DMS153 treated with DMSO at 0.1 percent for 48 hours (cell line): ENCODE measurements around the gene AQP4.

ENCODE experiments used
- DNase-seq: peaks from one replicate; lab custom pipeline; 2025; ENCODE audit not compliant: unreplicated experiment; lab: John Stamatoyannopoulos, UW

AQP4 gene

GRCh38 chr18:26840965-26841364 is 24.5 kb downstream of the AQP4 start:
- DNase-seq, result no peak

- no peak for DNase-seq
These were observed 25.9 kb downstream of the AQP4 start for GRCh38 chr18:26839609-26840008.

- no peak for DNase-seq
These were observed 33.2 kb downstream of the AQP4 start for GRCh38 chr18:26832302-26832701.

- no peak for DNase-seq
These were observed 37.9 kb downstream of the AQP4 start for GRCh38 chr18:26827581-26827980.

- DNase-seq, result no peak
These were observed 38.8 kb downstream of the AQP4 start for GRCh38 chr18:26826656-26827235.

- DNase-seq, result no peak
These were observed 44.3 kb downstream of the AQP4 start for GRCh38 chr18:26821181-26821580.

- DNase-seq, result no peak
These were observed 46.5 kb downstream of the AQP4 start for GRCh38 chr18:26819046-26819445.

- DNase-seq, result no peak
These were observed 47.0 kb downstream of the AQP4 start for GRCh38 chr18:26818461-26818860.

GRCh38 chr18:26813043-26813442 is 52.5 kb downstream of the AQP4 start:
- DNase-seq, result peak; percentile 48

GRCh38 chr18:26812462-26812861 is 53.0 kb downstream of the AQP4 start:
- DNase-seq, result no peak

GRCh38 chr18:26809346-26809745 is 56.2 kb downstream of the AQP4 start:
- DNase-seq, result no peak

- no peak for DNase-seq
These were observed 59.3 kb downstream of the AQP4 start for GRCh38 chr18:26806224-26806623.

GRCh38 chr18:26804519-26804918 is 61.0 kb downstream of the AQP4 start:
- peak; percentile 13 for DNase-seq

GRCh38 chr18:26803643-26804042 is 61.9 kb downstream of the AQP4 start:
- no peak for DNase-seq

- DNase-seq, result no peak
These were observed 62.9 kb downstream of the AQP4 start for GRCh38 chr18:26802330-26803200.
